Measurements from ENCODE around the gene CNPY3. TPM values are rescaled to one million over a fixed set of nuclear protein-coding genes. Genes with fewer than 3 reads are reported as not detected.

Gene CNPY3
- polyA plus RNA-seq, 1 of the 3 experiments (the other 2 are of a cell fraction) = 77.5 TPM

Other genes with a start within 250 kb of the CNPY3 start
- not detected in 2 replicates for gene PRPH2, start 206.9 kb upstream of the CNPY3 start, polyA plus RNA-seq (2012; rRNA removed)
- 12.7 and 18.2 TPM in 2 replicates for gene TBCC, start 183.4 kb upstream of the CNPY3 start, polyA plus RNA-seq (2012; rRNA removed)
- gene BICRAL, start 147.4 kb upstream of the CNPY3 start, polyA plus RNA-seq (2012; rRNA removed) = 5.1 and 6.6 TPM in 2 replicates
- 22.1 and 28.7 TPM in 2 replicates for gene RPL7L1, start 49.9 kb upstream of the CNPY3 start, polyA plus RNA-seq (2012; rRNA removed)
- not detected in 2 replicates for gene PTCRA, start 13.4 kb upstream of the CNPY3 start, polyA plus RNA-seq (2012; rRNA removed)
- 1.4 and 2.0 TPM in 2 replicates for gene GNMT, start 31.3 kb downstream of the CNPY3 start, polyA plus RNA-seq (2012; rRNA removed)
- gene PEX6, start 49.7 kb downstream of the CNPY3 start, polyA plus RNA-seq (2012; rRNA removed) = 12.5 and 15.3 TPM in 2 replicates
- 37.6 and 38.6 TPM in 2 replicates for gene PPP2R5D, start 55.1 kb downstream of the CNPY3 start, polyA plus RNA-seq (2012; rRNA removed)
- 160 and 171 TPM in 2 replicates for gene MEA1, start 84.5 kb downstream of the CNPY3 start, polyA plus RNA-seq (2012; rRNA removed)
- gene KLHDC3, start 84.8 kb downstream of the CNPY3 start, polyA plus RNA-seq (2012; rRNA removed) = 59.1 and 74.1 TPM in 2 replicates
- gene RRP36, start 92.1 kb downstream of the CNPY3 start, polyA plus RNA-seq (2012; rRNA removed) = 60.5 and 64.8 TPM in 2 replicates
- gene CUL7, start 124.4 kb downstream of the CNPY3 start, polyA plus RNA-seq (2012; rRNA removed) = 46.9 and 59.6 TPM in 2 replicates
- gene MRPL2, start 130.0 kb downstream of the CNPY3 start, polyA plus RNA-seq (2012; rRNA removed) = 43.0 and 64.7 TPM in 2 replicates
- gene KLC4, start 130.2 kb downstream of the CNPY3 start, polyA plus RNA-seq (2012; rRNA removed) = 17.5 and 22.0 TPM in 2 replicates
- 93.7 and 105 TPM in 2 replicates for gene PTK7, start 146.8 kb downstream of the CNPY3 start, polyA plus RNA-seq (2012; rRNA removed)
- 31.7 and 33.8 TPM in 2 replicates for gene SRF, start 241.8 kb downstream of the CNPY3 start, polyA plus RNA-seq (2012; rRNA removed)